Lower lobe of right lung (tissue), 2 donors: ENCODE data around the gene ITPRID2. TPM values are rescaled to one million over a fixed set of nuclear protein-coding genes. Genes with fewer than 3 reads are reported as not detected.

Experiments used
- ATAC-seq, 2 donors: fragments of 200-7000 bp; cut with Tn5 transposase; one replicate each; pipeline ENCODE4 v1.9.1; 2020 to 2022; ENCODE audit warnings: mild to moderate bottlenecking in 2 of 2, moderate library complexity in 2 of 2
- DNase-seq: peaks from one replicate; pipeline ENCODE4 v3.0.0-alpha.2; 2020
- H3K27ac ChIP-seq: fragments of 200-600 bp; one replicate; pipeline ENCODE4 v1.8.0; 2022
- H3K27me3 ChIP-seq: fragments of 200-600 bp; one replicate; pipeline ENCODE4 v1.8.0; 2022; ENCODE audit warnings: low read depth
- H3K36me3 ChIP-seq: fragments of 200-600 bp; one replicate; pipeline ENCODE4 v1.8.0; 2022; ENCODE audit warnings: mild to moderate bottlenecking
- H3K4me1 ChIP-seq: fragments of 200-600 bp; one replicate; pipeline ENCODE4 v1.8.0; 2022
- H3K4me3 ChIP-seq: fragments of 200-600 bp; one replicate; pipeline ENCODE4 v1.8.0; 2022; ENCODE audit warnings: mild to moderate bottlenecking
- H3K9me3 ChIP-seq: fragments of 200-600 bp; one replicate; pipeline ENCODE4 v1.8.0; 2022
- CTCF ChIP-seq: fragments of 200-600 bp; IDR thresholded peaks from one replicate; pipeline ENCODE4 v1.8.0; 2022; ENCODE audit warnings: antibody characterized with exemption, mild to moderate bottlenecking
- intact Hi-C: fragments of 100-400 bp; cut with DNase I; formaldehyde crosslinking; loops from one replicate; pipeline ENCODE4 v1.11.0; 2022
- total RNA-seq: library from RNA; stranded (reverse); fragmentation: NEBNext Ultra II Directional; extraction: Animal tissue kit (Norgen Biotek cat#: 25700); gene quantifications from one replicate; pipeline ENCODE4 v1.2.1, GENCODE V29; 2021
- donor health status: DM: no; HTN: yes; CAD: no; lungs with severe emphysema.

ITPRID2 gene
- total RNA-seq, 1 donor from 2014 or later = 190 TPM

- H3K9me3 ChIP-seq = no peaks in the 10 kb centered on the region
- no peaks in the 10 kb centered on the region for H3K27me3 ChIP-seq
- H3K36me3 ChIP-seq = no peaks in the 10 kb centered on the region
- ATAC-seq = no peak
- no peak overlapping the region for H3K4me3 ChIP-seq
- no peaks in the 10 kb centered on the region for H3K4me1 ChIP-seq
- no peak for TF ChIP-seq CTCF
- no peak for DNase-seq
- intact Hi-C loops = no loop called here
- no peak overlapping the region for H3K27ac ChIP-seq
These were observed 81.7 kb downstream of the ITPRID2 start for GRCh38 chr2:181973171-181973783.

- no peak for ATAC-seq
- no peaks in the 10 kb centered on the region for H3K9me3 ChIP-seq
- H3K4me3 ChIP-seq = no peak overlapping the region
- intact Hi-C loops = no loop called here
- no peak for DNase-seq
- H3K27me3 ChIP-seq = no peaks in the 10 kb centered on the region
- H3K4me1 ChIP-seq = no peaks in the 10 kb centered on the region
- H3K36me3 ChIP-seq = no peaks in the 10 kb centered on the region
- H3K27ac ChIP-seq = no peak overlapping the region
- TF ChIP-seq CTCF = no peak
These were observed 86.3 kb downstream of the ITPRID2 start for GRCh38 chr2:181977661-181978350.

GRCh38 chr2:181978351-181979150 is 87.0 kb downstream of the ITPRID2 start:
- Histone ChIP-seq H3K9me3 (no peaks in the 10 kb centered on the region), H3K27ac (no peak overlapping the region), H3K36me3 (no peaks in the 10 kb centered on the region), H3K4me1 (no peaks in the 10 kb centered on the region), H3K27me3 (no peaks in the 10 kb centered on the region), H3K4me3 (no peak overlapping the region)
- no peak for TF ChIP-seq CTCF
- intact Hi-C loops = no loop called here
- DNase-seq (no peak), ATAC-seq (no peak)

Other genes with a start within 250 kb of the ITPRID2 start
- 1.7 TPM for gene CERKL, start 234.6 kb upstream of the ITPRID2 start, total RNA-seq
- not detected for gene NEUROD1, start 211.2 kb upstream of the ITPRID2 start, total RNA-seq
- gene PPP1R1C, start 94.1 kb downstream of the ITPRID2 start, total RNA-seq = 2.9 TPM